Neural progenitor cell (in vitro differentiated cells): ENCODE measurements around the gene TXN2. TPM values are rescaled to one million over a fixed set of nuclear protein-coding genes. Genes with fewer than 3 reads are reported as not detected.

Source experiments
- DNase-seq: peaks from one replicate; pipeline ENCODE4 v3.0.0-alpha.2; 2016; ENCODE audit warnings: low spot score
- H2AFZ ChIP-seq: fragments of 200-600 bp; sonication (generic); replicated peaks from 2 replicates; pipeline ENCODE4 v1.6.1; 2016; ENCODE audit warnings: antibody characterized with exemption
- H3F3A ChIP-seq: fragments of 200-600 bp; sonication (generic); 2 replicates; pipeline ENCODE4 v1.6.1; 2016; ENCODE audit warnings: antibody characterized with exemption, low read depth
- H3K27ac ChIP-seq: fragments of 200-600 bp; sonication (generic); 2 replicates; pipeline ENCODE4 v1.5.1; 2016; ENCODE audit warnings: mild to moderate bottlenecking
- H3K27me3 ChIP-seq: fragments of 200-600 bp; sonication (generic); 2 replicates; pipeline ENCODE4 v1.6.1; 2016; ENCODE audit warnings: mild to moderate bottlenecking, moderate library complexity
- H3K36me3 ChIP-seq: fragments of 200-600 bp; sonication (generic); 2 replicates; pipeline ENCODE4 v1.5.1; 2016
- H3K4me1 ChIP-seq: fragments of 200-600 bp; sonication (generic); 2 replicates; pipeline ENCODE4 v1.6.1; 2016; ENCODE audit warnings: mixed run types
- H3K4me2 ChIP-seq: fragments of 200-600 bp; sonication (generic); 2 replicates; pipeline ENCODE4 v1.6.1; 2016
- H3K4me3 ChIP-seq: fragments of 200-600 bp; sonication (generic); 2 replicates; pipeline ENCODE4 v1.5.1; 2016
- H3K79me2 ChIP-seq: fragments of 200-600 bp; sonication (generic); 2 replicates; pipeline ENCODE4 v1.6.1; 2016; ENCODE audit warnings: low read depth
- H3K9ac ChIP-seq: fragments of 200-600 bp; sonication (generic); 2 replicates; pipeline ENCODE4 v1.6.1; 2016
- H3K9me3 ChIP-seq: fragments of 200-600 bp; sonication (generic); 2 replicates; pipeline ENCODE4 v1.5.1; 2016; ENCODE audit warnings: low read depth
- H4K20me1 ChIP-seq: fragments of 200-600 bp; sonication (generic); 2 replicates; pipeline ENCODE4 v1.6.1; 2016; ENCODE audit warnings: low read depth
- H3K27ac Mint-ChIP-seq: 3 replicates; pipeline ENCODE4 v1.8.0; 2021; ENCODE audit warnings: mixed read lengths
- H3K27me3 Mint-ChIP-seq: 2 replicates; pipeline ENCODE4 v1.8.0; 2022; ENCODE audit warnings: low read depth, mild to moderate bottlenecking, inconsistent platforms, moderate library complexity, mixed read lengths; ENCODE audit not compliant: insufficient read depth
- H3K36me3 Mint-ChIP-seq: 3 replicates; pipeline ENCODE4 v1.8.0; 2021; ENCODE audit warnings: mixed read lengths
- H3K4me1 Mint-ChIP-seq: 3 replicates; pipeline ENCODE4 v1.8.0; 2021; ENCODE audit warnings: mixed read lengths
- H3K4me3 Mint-ChIP-seq: 3 replicates; pipeline ENCODE4 v1.8.0; 2021; ENCODE audit warnings: mild to moderate bottlenecking, moderate library complexity, mixed read lengths
- H3K9me3 Mint-ChIP-seq: 3 replicates; pipeline ENCODE4 v1.8.0; 2020; ENCODE audit warnings: mixed read lengths
- EZH2 ChIP-seq: fragments of 200-600 bp; sonication (generic); IDR thresholded peaks from 2 replicates; pipeline ENCODE4 v1.6.1; 2017; ENCODE audit warnings: antibody characterized with exemption, mild to moderate bottlenecking, moderate library complexity
- EZH2phosphoT487 ChIP-seq: fragments of 200-600 bp; sonication (generic); IDR thresholded peaks from 2 replicates; pipeline ENCODE4 v1.6.1; 2017; ENCODE audit warnings: antibody characterized with exemption
- total RNA-seq: library from RNA; depleted of rRNA; stranded (reverse); fragments of >200 nt; gene quantifications from 2 replicates; pipeline ENCODE4 v1.2.3, GENCODE V29; 2015; ENCODE audit warnings: low replicate concordance
- TF ChIP-seq, protein P1 (sequence below): fragments of 200-600 bp; sonication (generic); IDR thresholded peaks from 2 replicates; pipeline ENCODE4 v1.5.1; 2017; ENCODE audit warnings: antibody characterized with exemption, mild to moderate bottlenecking

TXN2 gene
- total RNA-seq, 1 donor from 2014 or later: 19.8 TPM

DNA sequence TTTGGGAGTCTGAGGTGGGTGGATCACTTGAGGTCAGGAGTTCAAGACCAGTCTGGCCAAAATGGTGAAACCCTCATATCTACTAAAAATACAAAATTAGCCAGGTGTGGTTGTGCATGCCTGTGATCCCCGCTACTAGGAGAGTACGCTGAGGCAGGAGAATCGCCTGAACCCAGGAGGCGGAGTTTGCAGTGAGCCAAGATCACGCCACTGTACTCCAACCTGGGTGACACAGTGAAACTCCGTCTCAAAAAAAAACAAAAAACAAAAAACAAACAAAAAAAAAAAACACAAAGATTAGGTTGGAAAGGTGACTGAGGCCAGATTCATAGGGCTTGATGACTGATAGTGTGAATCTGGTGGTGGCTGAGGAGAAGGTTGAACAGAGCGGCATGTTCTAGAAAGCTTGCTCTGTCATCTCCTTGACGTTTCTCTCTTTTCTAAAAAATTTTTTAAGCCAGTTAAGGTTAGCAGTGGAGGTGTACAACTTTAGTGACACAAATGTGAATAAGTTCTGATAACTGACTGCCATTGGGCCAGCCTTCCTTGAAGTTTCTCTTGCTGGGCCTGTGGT lies 40.9 kb downstream of the TXN2 start:
- H3K4me3 ChIP-seq: no peak overlapping the region
- H3K4me1 Mint-ChIP-seq: peaks cover 24% of the 10 kb centered on the region
- no peak overlapping the region for H3K4me2 ChIP-seq
- no peaks in the 10 kb centered on the region for H3K27me3 ChIP-seq
- peaks cover 5% of the 10 kb centered on the region for H3K4me1 ChIP-seq
- no peaks in the 10 kb centered on the region for H3K36me3 Mint-ChIP-seq
- H3K27me3 Mint-ChIP-seq: peaks cover 2% of the 10 kb centered on the region
- no peak overlapping the region for H3K4me3 Mint-ChIP-seq
- no peaks in the 10 kb centered on the region for H4K20me1 ChIP-seq
- no peaks in the 10 kb centered on the region for H3K9me3 ChIP-seq
- no peaks in the 10 kb centered on the region for H3K9me3 Mint-ChIP-seq
- no peak overlapping the region for H3K9ac ChIP-seq
- H3K27ac ChIP-seq: no peak overlapping the region
- TF ChIP-seq, protein P1, sequence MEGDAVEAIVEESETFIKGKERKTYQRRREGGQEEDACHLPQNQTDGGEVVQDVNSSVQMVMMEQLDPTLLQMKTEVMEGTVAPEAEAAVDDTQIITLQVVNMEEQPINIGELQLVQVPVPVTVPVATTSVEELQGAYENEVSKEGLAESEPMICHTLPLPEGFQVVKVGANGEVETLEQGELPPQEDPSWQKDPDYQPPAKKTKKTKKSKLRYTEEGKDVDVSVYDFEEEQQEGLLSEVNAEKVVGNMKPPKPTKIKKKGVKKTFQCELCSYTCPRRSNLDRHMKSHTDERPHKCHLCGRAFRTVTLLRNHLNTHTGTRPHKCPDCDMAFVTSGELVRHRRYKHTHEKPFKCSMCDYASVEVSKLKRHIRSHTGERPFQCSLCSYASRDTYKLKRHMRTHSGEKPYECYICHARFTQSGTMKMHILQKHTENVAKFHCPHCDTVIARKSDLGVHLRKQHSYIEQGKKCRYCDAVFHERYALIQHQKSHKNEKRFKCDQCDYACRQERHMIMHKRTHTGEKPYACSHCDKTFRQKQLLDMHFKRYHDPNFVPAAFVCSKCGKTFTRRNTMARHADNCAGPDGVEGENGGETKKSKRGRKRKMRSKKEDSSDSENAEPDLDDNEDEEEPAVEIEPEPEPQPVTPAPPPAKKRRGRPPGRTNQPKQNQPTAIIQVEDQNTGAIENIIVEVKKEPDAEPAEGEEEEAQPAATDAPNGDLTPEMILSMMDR: no peak
- TF ChIP-seq EZH2phosphoT487: no peak
- no peak for TF ChIP-seq EZH2
- H3F3A ChIP-seq: peaks cover 9% of the 10 kb centered on the region
- H3K27ac Mint-ChIP-seq: peak overlapping the region; percentile 10
- H3K36me3 ChIP-seq: no peaks in the 10 kb centered on the region
- no peak for DNase-seq
- no peak overlapping the region for H2AFZ ChIP-seq
- no peaks in the 10 kb centered on the region for H3K79me2 ChIP-seq

DNA sequence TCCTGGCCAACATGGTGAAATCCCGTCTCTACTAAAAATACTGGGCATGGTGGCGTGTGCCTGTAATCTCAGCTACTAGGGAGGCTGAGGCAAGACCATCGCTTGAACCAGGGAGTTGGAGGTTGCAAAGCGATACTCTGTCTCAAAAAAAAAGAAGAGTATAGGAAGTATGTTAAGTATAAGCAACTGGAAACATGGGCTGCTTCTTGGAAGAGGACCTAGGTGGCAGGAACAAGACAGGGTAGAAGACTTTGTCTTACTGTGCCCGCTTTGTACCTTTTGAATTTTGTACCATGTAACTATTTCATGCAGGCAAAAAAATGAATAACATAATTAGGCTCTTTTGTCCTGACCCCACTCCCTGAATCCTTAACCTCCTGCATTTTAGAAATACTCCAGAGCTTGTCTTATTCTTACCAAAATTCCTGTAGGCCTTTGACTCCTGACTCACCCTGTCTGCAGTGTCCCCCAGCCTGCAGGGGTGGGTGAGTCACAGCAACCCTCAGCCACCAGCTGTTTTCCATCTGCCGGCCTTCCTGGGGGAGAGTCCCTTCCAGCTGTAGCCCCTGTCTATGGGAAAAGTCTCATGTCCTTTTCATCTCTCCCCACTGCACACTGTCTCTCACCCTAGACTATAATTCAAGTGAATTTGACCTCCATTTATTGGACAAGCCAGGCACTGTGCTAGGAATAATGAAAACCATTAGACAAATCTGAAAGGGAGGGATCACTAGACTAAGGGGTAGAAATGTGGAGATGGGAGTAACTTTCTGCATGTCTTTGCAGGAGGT lies 41.8 kb downstream of the TXN2 start:
- Mint-ChIP-seq H3K4me1 (peaks cover 32% of the 10 kb centered on the region), H3K27ac (peak overlapping the region; percentile 81), H3K27me3 (peaks cover 2% of the 10 kb centered on the region), H3K9me3 (no peaks in the 10 kb centered on the region), H3K36me3 (no peaks in the 10 kb centered on the region), H3K4me3 (no peak overlapping the region)
- Histone ChIP-seq H3K9ac (no peak overlapping the region), H2AFZ (no peak overlapping the region), H3K9me3 (no peaks in the 10 kb centered on the region), H3K36me3 (no peaks in the 10 kb centered on the region), H3K4me3 (no peak overlapping the region), H3K79me2 (no peaks in the 10 kb centered on the region), H3K4me1 (peaks cover 12% of the 10 kb centered on the region), H4K20me1 (no peaks in the 10 kb centered on the region), H3K27ac (no peak overlapping the region), H3K27me3 (no peaks in the 10 kb centered on the region), H3K4me2 (no peak overlapping the region), H3F3A (peaks cover 17% of the 10 kb centered on the region)
- no peak for TF ChIP-seq EZH2phosphoT487
- DNase-seq: no peak

DNA sequence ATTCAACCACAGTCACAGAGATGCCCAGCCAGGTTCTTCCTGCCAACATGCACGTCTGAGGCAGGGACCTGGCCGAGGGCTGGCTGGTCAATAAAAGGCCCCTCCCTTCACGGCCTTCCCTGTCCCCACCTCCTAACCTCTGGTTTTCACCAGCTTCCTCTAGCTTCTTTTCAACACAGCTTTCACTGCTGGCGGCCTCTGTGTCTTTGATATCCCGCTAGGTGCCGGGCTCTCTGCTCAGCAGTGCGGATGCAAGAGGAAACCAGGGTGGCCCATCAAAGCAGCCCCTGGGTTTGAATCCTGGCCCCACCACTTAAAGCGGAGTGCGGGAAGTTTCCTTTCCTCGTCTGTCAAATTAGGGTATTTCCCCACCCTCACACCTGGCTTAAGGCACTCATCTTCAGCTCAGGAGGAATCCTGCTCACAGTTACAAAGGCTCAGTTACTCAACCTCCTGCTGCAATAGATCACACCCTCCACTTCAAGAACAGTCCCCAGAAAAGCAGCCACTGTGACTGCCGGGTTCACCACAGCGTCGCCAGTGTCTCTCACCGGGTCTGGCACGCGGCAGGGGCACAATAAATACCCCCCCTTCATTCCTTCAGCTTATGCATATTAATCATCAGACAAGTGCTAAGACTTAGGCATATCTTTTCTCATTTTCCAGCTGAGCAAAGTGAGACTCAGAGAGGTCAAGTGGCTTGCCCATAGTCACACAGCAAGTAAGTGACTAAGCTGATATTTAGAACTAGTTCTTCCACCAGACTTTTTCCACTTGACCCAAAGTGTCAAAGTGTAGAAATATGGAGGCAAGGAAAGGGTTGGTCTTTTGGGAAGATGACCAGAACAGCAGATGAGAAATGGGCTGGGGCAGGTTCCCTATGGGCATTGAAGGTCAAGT lies 45.7 kb downstream of the TXN2 start:
- Mint-ChIP-seq H3K27me3 (peaks cover 6% of the 10 kb centered on the region), H3K9me3 (no peaks in the 10 kb centered on the region), H3K27ac (peak overlapping the region; percentile 57), H3K4me1 (peaks cover 59% of the 10 kb centered on the region), H3K36me3 (no peaks in the 10 kb centered on the region), H3K4me3 (peak overlapping the region; percentile 8)
- no peak for TF ChIP-seq EZH2phosphoT487
- TF ChIP-seq, protein P1: no peak
- no peak for TF ChIP-seq EZH2
- DNase-seq: peak; percentile 72
- no peak overlapping the region for H3K9ac ChIP-seq
- H3K4me2 ChIP-seq: peak overlapping the region; percentile 51
- H3K36me3 ChIP-seq: no peaks in the 10 kb centered on the region
- H3K4me3 ChIP-seq: no peak overlapping the region
- no peaks in the 10 kb centered on the region for H3K79me2 ChIP-seq
- H3K27ac ChIP-seq: no peak overlapping the region
- peaks cover 33% of the 10 kb centered on the region for H3K4me1 ChIP-seq
- H4K20me1 ChIP-seq: no peaks in the 10 kb centered on the region
- peak overlapping the region; percentile 64 for H2AFZ ChIP-seq
- H3F3A ChIP-seq: peaks cover 22% of the 10 kb centered on the region
- H3K27me3 ChIP-seq: no peaks in the 10 kb centered on the region
- H3K9me3 ChIP-seq: no peaks in the 10 kb centered on the region
